ENCODE measurements around the gene ARSG. TPM values are rescaled to one million over a fixed set of nuclear protein-coding genes. Genes with fewer than 3 reads are reported as not detected.

The ARSG gene
- polyA plus RNA-seq, 2 of the 4 experiments (the other 2 are of a cell fraction), result 0.57 to 1.7 TPM

DNA sequence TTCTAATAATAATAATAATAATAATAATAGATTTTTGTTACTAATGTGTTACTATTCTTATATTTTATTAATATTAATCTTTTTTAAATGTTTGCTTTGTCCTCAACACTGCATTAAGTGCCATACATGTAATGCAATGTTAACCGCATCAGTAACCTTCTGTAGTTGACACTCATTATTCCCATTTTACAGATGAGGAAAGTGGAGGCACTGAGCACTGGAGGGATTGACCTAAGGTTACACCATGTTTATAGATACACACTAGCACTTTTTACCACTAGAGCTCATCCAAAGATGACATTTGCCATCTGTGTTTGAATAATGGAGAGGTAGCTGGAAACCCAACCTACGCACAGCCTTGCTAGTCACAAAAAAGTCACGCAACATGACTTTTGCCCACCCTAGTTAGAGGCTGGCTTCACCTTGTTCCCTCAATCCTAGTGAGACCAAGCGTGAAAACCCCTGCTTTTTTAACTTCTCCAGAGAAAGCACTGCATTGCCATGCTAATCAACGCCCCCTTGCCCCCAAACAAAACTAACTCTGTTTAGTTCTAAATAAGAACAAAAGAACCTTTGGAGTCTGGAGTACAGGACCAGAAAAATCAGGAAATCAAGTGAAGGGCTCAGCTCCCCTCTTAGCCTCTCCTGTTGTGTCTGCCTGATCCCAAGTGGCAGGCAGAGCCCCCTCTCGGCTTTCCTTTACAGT lies 2.3 kb downstream of the ARSG start:
- CTCF ChIA-PET, result interaction anchor here (1.3 to 2.3 kb wide), 7 partner anchors 30 to 172 kb away, joined by 3 to 7 read pairs (median 3); no protein-coding TSS in a partner anchor
- Histone ChIP-seq H3K27ac (no peak overlapping the region), H3K4me3 (no peak overlapping the region), H3K4me1 (peaks cover 9% of the 10 kb centered on the region; the same call in 2 of the 3 replicates), H3K4me2 (no peak overlapping the region), H3K9me3 (no peaks in the 10 kb centered on the region)
- POLR2A ChIA-PET, result no interaction called here
- DNase-seq (ENCODE audit: low read depth in 1 of 2, low spot score in 1 of 2) (no peak), FAIRE-seq (no peak), ATAC-seq (no peak)
- WGBS (ENCODE audit: missing lambda C conversion rate), result 89% methylated on average over 6 of the region's 6 CpGs
- peak; percentile 65; the same call in 1 of the 2 replicates for TF ChIP-seq KDM1A (IDR thresholded peaks at IDR 0.05; ENCODE audit: low read depth)
- peak; percentile 49; the same call in 1 of the 2 replicates for TF ChIP-seq HDAC2 (IDR thresholded peaks at IDR 0.05)
- no peak for TF ChIP-seq RNF2 (IDR thresholded peaks at IDR 0.05; ENCODE audit: borderline replicate concordance, low read depth)
- no peak for TF ChIP-seq BCL3 (IDR thresholded peaks at IDR 0.05)
- TF ChIP-seq ZFP36 (IDR thresholded peaks at IDR 0.05; ENCODE audit: borderline replicate concordance, partially characterized antibody), result no peak

- ChIA-PET CTCF (interaction anchor here (1.3 kb wide), 2 partner anchors 30 to 142 kb away, joined by 3 read pairs; no protein-coding TSS in a partner anchor), POLR2A (no interaction called here)
- H3K4me2 ChIP-seq, result no peak overlapping the region
- FAIRE-seq (no peak), ATAC-seq (no peak), DNase-seq (ENCODE audit: low read depth in 1 of 2, low spot score in 1 of 2) (no peak)
- TF ChIP-seq EHMT2 (IDR thresholded peaks at IDR 0.05; ENCODE audit: low read depth) (no peak), FOSL2 (IDR thresholded peaks at IDR 0.05) (no peak), FOSL2 (CRISPR knock-in tag; IDR thresholded peaks at IDR 0.05) (no peak), HOXB5 (CRISPR knock-in tag; IDR thresholded peaks at IDR 0.05) (no peak), RFX5 (IDR thresholded peaks at IDR 0.05) (peak; percentile 55; the same call in 1 of the 2 replicates)
- H3K4me1 ChIP-seq, result peaks cover 9% of the 10 kb centered on the region; the same call in 2 of the 3 replicates
- no peak overlapping the region for H3K4me3 ChIP-seq
- H3K9me3 ChIP-seq, result no peaks in the 10 kb centered on the region
- no peak overlapping the region for H3K27ac ChIP-seq
- 73% methylated on average over 3 of the region's 3 CpGs for WGBS (ENCODE audit: missing lambda C conversion rate)
Observed at GRCh38 chr17:68294196-68294555, 2.9 kb downstream of the ARSG start.

- no peak for FAIRE-seq
- H3K9me3 ChIP-seq, result no peaks in the 10 kb centered on the region
- no peak overlapping the region for H3K4me3 ChIP-seq
- ChIA-PET POLR2A (no interaction called here), CTCF (interaction anchor here (1.3 kb wide), 2 partner anchors 31 to 142 kb away, joined by 3 read pairs; no protein-coding TSS in a partner anchor)
- no peak overlapping the region for H3K4me2 ChIP-seq
- H3K27ac ChIP-seq, result no peak overlapping the region
- TF ChIP-seq RFX5 (IDR thresholded peaks at IDR 0.05) (no peak), KDM5A (IDR thresholded peaks at IDR 0.05) (no peak), HOXB5 (CRISPR knock-in tag; IDR thresholded peaks at IDR 0.05) (no peak), TFCP2L1 (CRISPR knock-in tag; IDR thresholded peaks at IDR 0.05) (no peak), CBX8 (IDR thresholded peaks at IDR 0.05) (no peak), JUN (IDR thresholded peaks at IDR 0.05) (no peak), TP53 (CRISPR knock-in tag; IDR thresholded peaks at IDR 0.05) (no peak), HEYL (CRISPR knock-in tag; IDR thresholded peaks at IDR 0.05) (no peak), NPAS2 (CRISPR knock-in tag; IDR thresholded peaks at IDR 0.05; ENCODE audit: borderline replicate concordance) (no peak), FOXS1 (CRISPR knock-in tag; IDR thresholded peaks at IDR 0.05) (no peak), HDAC2 (IDR thresholded peaks at IDR 0.05) (no peak), CHD2 (IDR thresholded peaks at IDR 0.05; ENCODE audit: low read length, partially characterized antibody) (no peak), ZNF302 (CRISPR knock-in tag; IDR thresholded peaks at IDR 0.05) (no peak), HOXA7 (CRISPR knock-in tag; IDR thresholded peaks at IDR 0.05) (no peak), RAD21 (conservative IDR thresholded peaks at IDR 0.05 in 1 of 2, IDR thresholded peaks at IDR 0.05 in 1 of 2) (no peak), EHMT2 (IDR thresholded peaks at IDR 0.05; ENCODE audit: low read depth) (no peak), ELK1 (IDR thresholded peaks at IDR 0.05; ENCODE audit: low read depth, low read length) (no peak)
- TF ChIP-seq, protein P1, sequence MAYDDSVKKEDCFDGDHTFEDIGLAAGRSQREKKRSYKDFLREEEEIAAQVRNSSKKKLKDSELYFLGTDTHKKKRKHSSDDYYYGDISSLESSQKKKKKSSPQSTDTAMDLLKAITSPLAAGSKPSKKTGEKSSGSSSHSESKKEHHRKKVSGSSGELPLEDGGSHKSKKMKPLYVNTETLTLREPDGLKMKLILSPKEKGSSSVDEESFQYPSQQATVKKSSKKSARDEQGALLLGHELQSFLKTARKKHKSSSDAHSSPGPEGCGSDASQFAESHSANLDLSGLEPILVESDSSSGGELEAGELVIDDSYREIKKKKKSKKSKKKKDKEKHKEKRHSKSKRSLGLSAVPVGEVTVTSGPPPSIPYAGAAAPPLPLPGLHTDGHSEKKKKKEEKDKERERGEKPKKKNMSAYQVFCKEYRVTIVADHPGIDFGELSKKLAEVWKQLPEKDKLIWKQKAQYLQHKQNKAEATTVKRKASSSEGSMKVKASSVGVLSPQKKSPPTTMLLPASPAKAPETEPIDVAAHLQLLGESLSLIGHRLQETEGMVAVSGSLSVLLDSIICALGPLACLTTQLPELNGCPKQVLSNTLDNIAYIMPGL (CRISPR knock-in tag; IDR thresholded peaks at IDR 0.05; ENCODE audit: borderline replicate concordance), result no peak
- no peak for DNase-seq (ENCODE audit: low read depth in 1 of 2, low spot score in 1 of 2)
- H3K4me1 ChIP-seq, result peaks cover 9% of the 10 kb centered on the region; the same call in 2 of the 3 replicates
- WGBS (ENCODE audit: missing lambda C conversion rate), result 77% methylated on average over 4 of the region's 4 CpGs
- ATAC-seq, result no peak
Observed at GRCh38 chr17:68294617-68295016, 3.3 kb downstream of the ARSG start.
